Choroid plexus epithelial cell (primary cell): Measurements from ENCODE around the gene ABTB2.
"Not testable (repeated sequence)": the region's sequence is repeated elsewhere in the genome, so short reads cannot be mapped to it uniquely, and the experiment has no call there.

Experiments
- DNase-seq: peaks from one replicate; pipeline ENCODE4 v3.0.0-alpha.2; 2010; ENCODE audit warnings: low read depth
- H3K4me3 ChIP-seq: 2 replicates; pipeline ENCODE4 v1.5.1; 2011; ENCODE audit warnings: low read depth, mild to moderate bottlenecking, control low read depth, low read length, moderate library complexity
- CTCF ChIP-seq: conservative IDR thresholded peaks from 2 replicates; pipeline ENCODE4 v1.5.1; 2011; ENCODE audit warnings: low read depth, mild to moderate bottlenecking, control low read depth, inconsistent platforms, low read length, moderate library complexity

Gene ABTB2

GRCh38 chr11:34249439-34249838 lies 108.4 kb downstream of the ABTB2 start:
- TF ChIP-seq CTCF, result no peak
- no peak for DNase-seq
- no peak overlapping the region for H3K4me3 ChIP-seq

GRCh38 chr11:34246511-34246910 lies 111.3 kb downstream of the ABTB2 start:
- DNase-seq, H3K4me3 ChIP-seq: not testable (repeated sequence)

- no peak overlapping the region for H3K4me3 ChIP-seq
- no peak for TF ChIP-seq CTCF
- no peak for DNase-seq
Measured at GRCh38 chr11:34245041-34245440, 112.8 kb downstream of the ABTB2 start.

- no peak for TF ChIP-seq CTCF
- no peak overlapping the region for H3K4me3 ChIP-seq
- DNase-seq, result peak; percentile 75
Measured at GRCh38 chr11:34243600-34244464, 114.0 kb downstream of the ABTB2 start.

GRCh38 chr11:34242037-34242625 lies 115.7 kb downstream of the ABTB2 start:
- no peak for TF ChIP-seq CTCF
- no peak overlapping the region for H3K4me3 ChIP-seq
- no peak for DNase-seq

- no peak for DNase-seq
- no peak for TF ChIP-seq CTCF
- H3K4me3 ChIP-seq, result no peak overlapping the region
Measured at GRCh38 chr11:34240150-34240494, 117.7 kb downstream of the ABTB2 start.

GRCh38 chr11:34239465-34240149 lies 118.2 kb downstream of the ABTB2 start:
- DNase-seq, result no peak
- no peak for TF ChIP-seq CTCF
- no peak overlapping the region for H3K4me3 ChIP-seq
